Astrocyte (in vitro differentiated cells and primary cell): Measurements from ENCODE around the gene SLC25A18. TPM values are rescaled to one million over a fixed set of nuclear protein-coding genes. Genes with fewer than 3 reads are reported as not detected.

ENCODE experiments used
- DNase-seq: peaks from one replicate; pipeline ENCODE4 v3.0.0-alpha.2; 2010; ENCODE audit warnings: low read depth
- FAIRE-seq: peaks from 2 replicates; lab custom pipeline; 2011; peaks lifted over from hg19 to GRCh38; lab: Jason Lieb, UNC
- H2AFZ ChIP-seq: 2 replicates; pipeline ENCODE4 v1.6.0; 2012; ENCODE audit warnings: low read depth, low read length, inconsistent platforms
- H3K27ac ChIP-seq: 2 replicates; pipeline ENCODE4 v1.5.1; 2011; ENCODE audit warnings: low read depth, low read length, inconsistent platforms
- H3K27me3 ChIP-seq: 2 replicates; pipeline ENCODE4 v1.6.0; 2011; ENCODE audit warnings: low read length, inconsistent platforms; ENCODE audit not compliant: insufficient read depth
- H3K36me3 ChIP-seq: 2 replicates; pipeline ENCODE4 v1.5.1; 2011; ENCODE audit warnings: low read length, inconsistent platforms; ENCODE audit not compliant: insufficient read depth
- H3K4me1 ChIP-seq: 2 replicates; pipeline ENCODE4 v1.5.1; 2011; ENCODE audit warnings: low read length, inconsistent platforms; ENCODE audit not compliant: insufficient read depth
- H3K4me2 ChIP-seq: 2 replicates; pipeline ENCODE4 v1.6.0; 2012; ENCODE audit warnings: low read length, inconsistent platforms
- H3K4me3 ChIP-seq: 2 replicates; pipeline ENCODE4 v1.5.1; 2011; ENCODE audit warnings: low read depth, mild to moderate bottlenecking, low read length, inconsistent platforms; ENCODE audit not compliant: insufficient read depth
- H3K79me2 ChIP-seq: 2 replicates; pipeline ENCODE4 v1.6.0; 2012; ENCODE audit warnings: mild to moderate bottlenecking, low read length, inconsistent platforms; ENCODE audit not compliant: insufficient read depth
- H3K9ac ChIP-seq: 2 replicates; pipeline ENCODE4 v1.6.0; 2012; ENCODE audit warnings: mild to moderate bottlenecking, low read length, inconsistent platforms
- H3K9me3 ChIP-seq: 2 replicates; pipeline ENCODE4 v1.5.1; 2012; ENCODE audit warnings: low read depth, mild to moderate bottlenecking, low read length, inconsistent platforms; ENCODE audit not compliant: insufficient read depth
- H4K20me1 ChIP-seq: 2 replicates; pipeline ENCODE4 v1.6.0; 2012; ENCODE audit warnings: low read length, inconsistent platforms; ENCODE audit not compliant: insufficient read depth
- H3K27ac Mint-ChIP-seq: one replicate; pipeline ENCODE4 v1.8.0; 2021; ENCODE audit warnings: mild to moderate bottlenecking, mixed read lengths; ENCODE audit not compliant: unreplicated experiment
- H3K27me3 Mint-ChIP-seq: one replicate; pipeline ENCODE4 v1.8.0; 2021; ENCODE audit warnings: low read depth, mixed read lengths; ENCODE audit not compliant: unreplicated experiment
- H3K36me3 Mint-ChIP-seq: one replicate; pipeline ENCODE4 v1.8.0; 2021; ENCODE audit warnings: low read depth, mixed read lengths; ENCODE audit not compliant: unreplicated experiment
- H3K4me1 Mint-ChIP-seq: one replicate; pipeline ENCODE4 v1.8.0; 2021; ENCODE audit warnings: low read depth, mixed read lengths; ENCODE audit not compliant: unreplicated experiment
- H3K4me3 Mint-ChIP-seq: one replicate; pipeline ENCODE4 v1.8.0; 2021; ENCODE audit warnings: mild to moderate bottlenecking, moderate library complexity, mixed read lengths; ENCODE audit not compliant: unreplicated experiment
- H3K9me3 Mint-ChIP-seq: one replicate; pipeline ENCODE4 v1.8.0; 2021; ENCODE audit warnings: mild to moderate bottlenecking, mixed read lengths; ENCODE audit not compliant: unreplicated experiment
- EZH2 ChIP-seq: IDR thresholded peaks from 2 replicates; pipeline ENCODE4 v1.6.1; 2012; ENCODE audit warnings: mild to moderate bottlenecking, low read length, inconsistent platforms; ENCODE audit not compliant: insufficient read depth
- total RNA-seq: library from RNA; stranded (reverse); gene quantifications from 2 replicates; pipeline ENCODE4 v1.2.1, GENCODE V29; 2021
- TF ChIP-seq, protein P1 (sequence below): IDR thresholded peaks from 2 replicates; pipeline ENCODE4 v1.5.1; 2011; ENCODE audit warnings: low read depth, mild to moderate bottlenecking, inconsistent platforms, low read length, moderate library complexity; ENCODE audit not compliant: insufficient read depth

The SLC25A18 gene
- total RNA-seq, 1 donor from 2014 or later: 0.48 TPM

DNA sequence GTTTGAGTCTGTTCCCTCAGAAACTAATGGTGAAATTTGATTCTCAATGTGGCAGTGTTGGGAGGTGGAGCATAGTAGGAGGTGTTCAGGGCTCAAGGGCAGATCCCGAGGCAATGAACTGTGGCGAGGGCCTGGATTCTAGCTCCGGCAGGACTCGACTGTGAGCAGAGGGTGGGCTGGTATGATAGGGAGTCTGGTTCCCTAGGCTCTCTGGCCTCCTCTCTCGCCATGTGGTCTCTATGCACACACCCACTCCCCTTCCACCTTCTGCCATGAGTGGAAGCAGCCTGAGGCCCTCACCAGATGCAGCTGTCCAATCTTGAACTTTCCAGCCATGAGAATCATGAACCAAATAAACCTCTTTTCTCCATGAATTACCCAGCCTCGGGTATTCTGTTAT is 32.9 kb downstream of the SLC25A18 start:
- H3K4me3 ChIP-seq: no peak overlapping the region
- peaks cover 3% of the 10 kb centered on the region for H3K4me1 Mint-ChIP-seq
- no peaks in the 10 kb centered on the region for H3K9me3 ChIP-seq
- H2AFZ ChIP-seq: no peak overlapping the region
- no peaks in the 10 kb centered on the region for H3K27me3 Mint-ChIP-seq
- no peak for TF ChIP-seq EZH2
- TF ChIP-seq, protein P1, sequence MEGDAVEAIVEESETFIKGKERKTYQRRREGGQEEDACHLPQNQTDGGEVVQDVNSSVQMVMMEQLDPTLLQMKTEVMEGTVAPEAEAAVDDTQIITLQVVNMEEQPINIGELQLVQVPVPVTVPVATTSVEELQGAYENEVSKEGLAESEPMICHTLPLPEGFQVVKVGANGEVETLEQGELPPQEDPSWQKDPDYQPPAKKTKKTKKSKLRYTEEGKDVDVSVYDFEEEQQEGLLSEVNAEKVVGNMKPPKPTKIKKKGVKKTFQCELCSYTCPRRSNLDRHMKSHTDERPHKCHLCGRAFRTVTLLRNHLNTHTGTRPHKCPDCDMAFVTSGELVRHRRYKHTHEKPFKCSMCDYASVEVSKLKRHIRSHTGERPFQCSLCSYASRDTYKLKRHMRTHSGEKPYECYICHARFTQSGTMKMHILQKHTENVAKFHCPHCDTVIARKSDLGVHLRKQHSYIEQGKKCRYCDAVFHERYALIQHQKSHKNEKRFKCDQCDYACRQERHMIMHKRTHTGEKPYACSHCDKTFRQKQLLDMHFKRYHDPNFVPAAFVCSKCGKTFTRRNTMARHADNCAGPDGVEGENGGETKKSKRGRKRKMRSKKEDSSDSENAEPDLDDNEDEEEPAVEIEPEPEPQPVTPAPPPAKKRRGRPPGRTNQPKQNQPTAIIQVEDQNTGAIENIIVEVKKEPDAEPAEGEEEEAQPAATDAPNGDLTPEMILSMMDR: no peak
- H3K4me1 ChIP-seq: no peaks in the 10 kb centered on the region
- H3K4me2 ChIP-seq: no peak overlapping the region
- FAIRE-seq: no peak
- H3K9me3 Mint-ChIP-seq: no peaks in the 10 kb centered on the region
- peaks cover 19% of the 10 kb centered on the region for H4K20me1 ChIP-seq
- H3K4me3 Mint-ChIP-seq: peak overlapping the region; percentile 29
- no peak for DNase-seq
- no peak overlapping the region for H3K27ac Mint-ChIP-seq
- H3K79me2 ChIP-seq: no peaks in the 10 kb centered on the region
- H3K9ac ChIP-seq: no peak overlapping the region
- H3K36me3 Mint-ChIP-seq: peaks cover 23% of the 10 kb centered on the region
- no peak overlapping the region for H3K27ac ChIP-seq
- peaks cover 60% of the 10 kb centered on the region for H3K36me3 ChIP-seq
- H3K27me3 ChIP-seq: no peaks in the 10 kb centered on the region

- no peak overlapping the region for H3K9ac ChIP-seq
- peaks cover 25% of the 10 kb centered on the region for H4K20me1 ChIP-seq
- H2AFZ ChIP-seq: no peak overlapping the region
- peaks cover 56% of the 10 kb centered on the region for H3K36me3 ChIP-seq
- H3K27me3 ChIP-seq: no peaks in the 10 kb centered on the region
- Mint-ChIP-seq H3K27me3 (no peaks in the 10 kb centered on the region), H3K4me1 (peaks cover 3% of the 10 kb centered on the region), H3K36me3 (peaks cover 23% of the 10 kb centered on the region), H3K9me3 (no peaks in the 10 kb centered on the region), H3K4me3 (no peak overlapping the region), H3K27ac (peak overlapping the region; percentile 89)
- H3K4me3 ChIP-seq: no peak overlapping the region
- H3K79me2 ChIP-seq: peaks cover 4% of the 10 kb centered on the region
- TF ChIP-seq EZH2: no peak
- TF ChIP-seq, protein P1: no peak
- DNase-seq (peak; percentile 7), FAIRE-seq (no peak)
- H3K4me2 ChIP-seq: no peak overlapping the region
- H3K27ac ChIP-seq: no peak overlapping the region
- no peaks in the 10 kb centered on the region for H3K4me1 ChIP-seq
- no peaks in the 10 kb centered on the region for H3K9me3 ChIP-seq
Observed at GRCh38 chr22:17597217-17597616, 33.9 kb downstream of the SLC25A18 start.

DNA sequence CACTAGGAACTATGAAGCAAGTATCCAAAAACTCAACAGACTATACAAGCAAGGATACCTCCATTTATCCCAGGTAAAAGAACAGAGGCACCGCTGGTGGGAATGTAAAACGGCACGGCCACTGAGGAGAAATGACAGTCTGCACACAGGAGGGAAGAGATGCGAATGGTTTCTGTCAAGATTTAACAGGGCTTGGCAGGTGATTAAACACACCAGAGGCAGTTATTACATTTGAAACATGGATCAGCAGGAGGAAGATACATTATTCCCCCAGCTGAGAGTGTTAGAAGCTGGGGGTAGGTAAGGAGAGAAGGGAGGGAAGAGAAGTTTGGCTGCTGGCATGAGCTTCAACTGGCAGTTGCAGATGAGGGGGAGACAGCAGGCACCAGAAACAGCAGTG is 35.0 kb downstream of the SLC25A18 start:
- DNase-seq (no peak), FAIRE-seq (no peak)
- Mint-ChIP-seq H3K9me3 (no peaks in the 10 kb centered on the region), H3K27ac (no peak overlapping the region), H3K4me1 (peaks cover 3% of the 10 kb centered on the region), H3K36me3 (peaks cover 20% of the 10 kb centered on the region), H3K27me3 (no peaks in the 10 kb centered on the region), H3K4me3 (no peak overlapping the region)
- no peaks in the 10 kb centered on the region for H3K4me1 ChIP-seq
- TF ChIP-seq, protein P1: no peak
- no peak for TF ChIP-seq EZH2
- peaks cover 48% of the 10 kb centered on the region for H3K36me3 ChIP-seq
- H4K20me1 ChIP-seq: peaks cover 24% of the 10 kb centered on the region
- no peak overlapping the region for H3K27ac ChIP-seq
- H2AFZ ChIP-seq: no peak overlapping the region
- H3K79me2 ChIP-seq: peaks cover 13% of the 10 kb centered on the region
- H3K9ac ChIP-seq: no peak overlapping the region
- H3K4me3 ChIP-seq: no peak overlapping the region
- H3K27me3 ChIP-seq: no peaks in the 10 kb centered on the region
- H3K4me2 ChIP-seq: no peak overlapping the region
- no peaks in the 10 kb centered on the region for H3K9me3 ChIP-seq
